HepG2 (cell line): Measurements from ENCODE around the gene UQCRC2. TPM values are rescaled to one million over a fixed set of nuclear protein-coding genes. Genes with fewer than 3 reads are reported as not detected.

ENCODE experiments used
- HNRNPL ChIP-seq: fragments of 200-400 bp; formaldehyde crosslinking; IDR thresholded peaks from 2 replicates; pipeline ENCODE4 v1.6.1; 2017; ENCODE audit warnings: mild to moderate bottlenecking, low read depth, low read length
- POGZ ChIP-seq: sonication (generic); formaldehyde crosslinking; IDR thresholded peaks from 2 replicates; pipeline ENCODE4 v1.4.0; 2020; ENCODE audit warnings: mild to moderate bottlenecking, missing genetic modification reagents
- POLR2A ChIP-seq, 2 experiments: IDR thresholded peaks; 2 replicates each; pipeline ENCODE4 v1.6.1; 2011; ENCODE audit warnings: low read depth in 2 of 2, low read length in 2 of 2, mild to moderate bottlenecking in 1 of 2, moderate library complexity in 1 of 2; ENCODE audit not compliant: insufficient read depth in 1 of 2
- RBAK ChIP-seq: sonication (generic); formaldehyde crosslinking; IDR thresholded peaks from 2 replicates; pipeline ENCODE4 v1.5.1; 2020; ENCODE audit warnings: mild to moderate bottlenecking, missing genetic modification reagents
- ZNF20 ChIP-seq: sonication (generic); formaldehyde crosslinking; IDR thresholded peaks from 2 replicates; pipeline ENCODE4 v1.4.0; 2020; ENCODE audit warnings: mild to moderate bottlenecking, moderate library complexity, missing genetic modification reagents
- ZNF326 ChIP-seq: sonication (generic); formaldehyde crosslinking; IDR thresholded peaks from 2 replicates; pipeline ENCODE4 v1.4.0; 2020; ENCODE audit warnings: missing genetic modification reagents, borderline replicate concordance
- ZNF75D ChIP-seq: sonication (generic); formaldehyde crosslinking; IDR thresholded peaks from 2 replicates; pipeline ENCODE4 v1.8.1; 2023; ENCODE audit warnings: missing genetic modification reagents, mild to moderate bottlenecking, borderline replicate concordance
- ZNF816 ChIP-seq: sonication (generic); formaldehyde crosslinking; IDR thresholded peaks from 2 replicates; pipeline ENCODE4 v1.8.0; 2022; ENCODE audit warnings: missing genetic modification reagents, mild to moderate bottlenecking, borderline replicate concordance
- polyA plus RNA-seq, 8 experiments: library from polyadenylated mRNA; depleted of rRNA in 3 of 8; stranded (reverse) in 7 of 8; unstranded in 1 of 8; fragments of >200 nt; fragmentation: Illumina TruSeq in 4 of 8; extraction: Trizol in 4 of 8; gene quantifications; 2 replicates each; pipeline versions ENCODE4 v1.2.1 to v1.2.3, GENCODE V29; 2011 to 2016; ENCODE audit warnings: low read depth in 4 of 8, missing spikeins in 1 of 8, mixed read lengths in 1 of 8; ENCODE audit not compliant: insufficient read depth in 1 of 8
- total RNA-seq, 5 experiments: library from RNA; depleted of rRNA; stranded (reverse); fragments of >200 nt; fragmentation: Illumina TruSeq; extraction: Trizol; gene quantifications; 2 replicates each; pipeline ENCODE4 v1.2.3, GENCODE V29; 2016; ENCODE audit warnings: low read depth in 1 of 5
- TF ChIP-seq, protein P1 (sequence below), 2 experiments: sonication (generic) in 1 of 2; formaldehyde crosslinking in 1 of 2; IDR thresholded peaks; 2 replicates each; pipeline versions ENCODE4 v1.6.1 to v1.9.0; 2014 to 2022; ENCODE audit warnings: antibody characterized with exemption in 1 of 2, borderline replicate concordance in 1 of 2, inconsistent platforms in 1 of 2, low read depth in 1 of 2, missing genetic modification reagents in 1 of 2
- TF ChIP-seq, protein P2 (sequence below): sonication (generic); formaldehyde crosslinking; IDR thresholded peaks from 2 replicates; pipeline ENCODE4 v1.8.1; 2023; ENCODE audit warnings: mild to moderate bottlenecking, inconsistent platforms, moderate library complexity, missing genetic modification reagents, borderline replicate concordance
- TF ChIP-seq, protein P3 (sequence below): sonication (generic); formaldehyde crosslinking; IDR thresholded peaks from 2 replicates; pipeline ENCODE4 v1.4.0; 2020; ENCODE audit warnings: missing genetic modification reagents, low read depth, mild to moderate bottlenecking, borderline replicate concordance
- TF ChIP-seq, protein P4 (sequence below): IDR thresholded peaks from 2 replicates; pipeline ENCODE4 v1.6.1; 2016; ENCODE audit warnings: low read depth

Gene UQCRC2
- total and polyA plus RNA-seq, 2 of the 13 experiments (the other 11 are each of a cell fraction or from before 2014, with no cell fraction given): 442 to 536 TPM

DNA sequence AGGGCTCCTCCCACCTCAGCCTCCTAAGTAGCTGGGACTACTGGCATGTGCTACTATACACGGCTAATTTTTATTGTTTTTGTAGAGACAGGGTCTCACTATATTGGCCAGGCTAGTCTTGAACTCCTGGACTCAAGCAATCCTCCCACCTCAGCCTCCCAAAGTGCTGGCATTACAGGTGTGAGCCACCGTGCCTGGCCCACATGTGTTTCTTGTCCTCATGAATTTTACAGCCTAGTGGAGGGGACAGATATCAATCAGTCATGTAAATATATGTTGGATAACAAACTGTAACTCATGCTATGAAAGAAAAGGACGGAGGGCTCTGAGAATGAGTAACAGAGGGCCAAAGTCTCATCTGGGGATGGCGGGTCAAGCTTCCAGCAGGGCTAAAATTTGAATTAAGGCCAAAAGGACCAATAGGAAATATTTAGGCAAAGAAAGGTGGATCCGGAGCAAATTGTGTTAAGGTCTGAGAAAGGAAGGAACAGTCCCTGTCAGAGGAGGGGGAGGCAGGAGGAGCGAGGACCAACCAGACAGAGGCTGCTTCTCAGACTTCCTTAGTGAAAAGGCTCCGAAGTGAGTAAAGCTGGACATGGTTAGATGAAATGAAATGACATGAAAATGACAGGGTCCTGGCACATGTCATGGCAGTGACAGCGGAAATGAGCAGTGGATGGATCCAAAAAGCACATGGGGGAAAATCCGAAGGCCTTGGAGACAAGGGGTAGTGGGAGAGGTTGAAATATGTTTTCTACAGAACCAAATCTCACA lies 43.9 kb downstream of the UQCRC2 start (continued):
- TF ChIP-seq POGZ (CRISPR knock-in tag) (0 out of 2 replicates have a peak, but pooled peaks have one; percentile 14), HNRNPL (no peak), ZNF816 (0 out of 2 replicates have a peak, but pooled peaks have one; percentile 17), POLR2A (IDR thresholded peaks at IDR 0.05; ENCODE audit: insufficient read depth in 1 of 2, low read depth in 2 of 2, low read length in 2 of 2) (no peak), ZNF20 (CRISPR knock-in tag) (no peak), ZNF326 (CRISPR knock-in tag) (no peak), ZNF75D (CRISPR knock-in tag) (no peak), RBAK (CRISPR knock-in tag) (0 out of 2 replicates have a peak, but pooled peaks have one; percentile 25)
- TF ChIP-seq, protein P1, sequence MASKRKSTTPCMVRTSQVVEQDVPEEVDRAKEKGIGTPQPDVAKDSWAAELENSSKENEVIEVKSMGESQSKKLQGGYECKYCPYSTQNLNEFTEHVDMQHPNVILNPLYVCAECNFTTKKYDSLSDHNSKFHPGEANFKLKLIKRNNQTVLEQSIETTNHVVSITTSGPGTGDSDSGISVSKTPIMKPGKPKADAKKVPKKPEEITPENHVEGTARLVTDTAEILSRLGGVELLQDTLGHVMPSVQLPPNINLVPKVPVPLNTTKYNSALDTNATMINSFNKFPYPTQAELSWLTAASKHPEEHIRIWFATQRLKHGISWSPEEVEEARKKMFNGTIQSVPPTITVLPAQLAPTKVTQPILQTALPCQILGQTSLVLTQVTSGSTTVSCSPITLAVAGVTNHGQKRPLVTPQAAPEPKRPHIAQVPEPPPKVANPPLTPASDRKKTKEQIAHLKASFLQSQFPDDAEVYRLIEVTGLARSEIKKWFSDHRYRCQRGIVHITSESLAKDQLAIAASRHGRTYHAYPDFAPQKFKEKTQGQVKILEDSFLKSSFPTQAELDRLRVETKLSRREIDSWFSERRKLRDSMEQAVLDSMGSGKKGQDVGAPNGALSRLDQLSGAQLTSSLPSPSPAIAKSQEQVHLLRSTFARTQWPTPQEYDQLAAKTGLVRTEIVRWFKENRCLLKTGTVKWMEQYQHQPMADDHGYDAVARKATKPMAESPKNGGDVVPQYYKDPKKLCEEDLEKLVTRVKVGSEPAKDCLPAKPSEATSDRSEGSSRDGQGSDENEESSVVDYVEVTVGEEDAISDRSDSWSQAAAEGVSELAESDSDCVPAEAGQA (IDR thresholded peaks at IDR 0.05; ENCODE audit: low read depth): no peak
- TF ChIP-seq, protein P1 (CRISPR knock-in tag; IDR thresholded peaks at IDR 0.05; ENCODE audit: borderline replicate concordance): no peak
- TF ChIP-seq, protein P2, sequence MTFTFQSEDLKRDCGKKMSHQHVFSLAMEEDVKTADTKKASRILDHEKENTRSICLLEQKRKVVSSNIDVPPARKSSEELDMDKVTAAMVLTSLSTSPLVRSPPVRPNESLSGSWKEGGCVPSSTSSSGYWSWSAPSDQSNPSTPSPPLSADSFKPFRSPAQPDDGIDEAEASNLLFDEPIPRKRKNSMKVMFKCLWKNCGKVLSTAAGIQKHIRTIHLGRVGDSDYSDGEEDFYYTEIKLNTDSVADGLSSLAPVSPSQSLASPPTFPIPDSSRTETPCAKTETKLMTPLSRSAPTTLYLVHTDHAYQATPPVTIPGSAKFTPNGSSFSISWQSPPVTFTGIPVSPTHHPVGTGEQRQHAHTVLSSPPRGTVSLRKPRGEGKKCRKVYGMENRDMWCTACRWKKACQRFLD (CRISPR knock-in tag): 0 out of 2 replicates have a peak, but pooled peaks have one; percentile 9
- TF ChIP-seq, protein P3, sequence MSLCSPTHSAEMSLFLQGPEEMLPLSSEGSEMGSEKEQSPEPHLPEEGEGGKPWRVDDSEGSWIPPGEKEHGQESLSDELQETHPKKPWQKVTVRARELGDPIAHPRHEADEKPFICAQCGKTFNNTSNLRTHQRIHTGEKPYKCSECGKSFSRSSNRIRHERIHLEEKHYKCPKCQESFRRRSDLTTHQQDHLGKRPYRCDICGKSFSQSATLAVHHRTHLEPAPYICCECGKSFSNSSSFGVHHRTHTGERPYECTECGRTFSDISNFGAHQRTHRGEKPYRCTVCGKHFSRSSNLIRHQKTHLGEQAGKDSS: no peak
- TF ChIP-seq, protein P4, sequence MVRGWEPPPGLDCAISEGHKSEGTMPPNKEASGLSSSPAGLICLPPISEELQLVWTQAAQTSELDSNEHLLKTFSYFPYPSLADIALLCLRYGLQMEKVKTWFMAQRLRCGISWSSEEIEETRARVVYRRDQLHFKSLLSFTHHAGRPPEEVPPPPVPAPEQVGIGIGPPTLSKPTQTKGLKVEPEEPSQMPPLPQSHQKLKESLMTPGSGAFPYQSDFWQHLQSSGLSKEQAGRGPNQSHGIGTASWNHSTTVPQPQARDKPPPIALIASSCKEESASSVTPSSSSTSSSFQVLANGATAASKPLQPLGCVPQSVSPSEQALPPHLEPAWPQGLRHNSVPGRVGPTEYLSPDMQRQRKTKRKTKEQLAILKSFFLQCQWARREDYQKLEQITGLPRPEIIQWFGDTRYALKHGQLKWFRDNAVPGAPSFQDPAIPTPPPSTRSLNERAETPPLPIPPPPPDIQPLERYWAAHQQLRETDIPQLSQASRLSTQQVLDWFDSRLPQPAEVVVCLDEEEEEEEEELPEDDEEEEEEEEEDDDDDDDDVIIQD: 0 out of 2 replicates have a peak, but pooled peaks have one; percentile 13
